HEK293T (cell line): Measurements from ENCODE around the gene DCBLD2.

ENCODE experiments used
- ARNT ChIP-seq: fragments of 450-650 bp; IDR thresholded peaks from 2 replicates; pipeline ENCODE4 v1.6.1; 2017; ENCODE audit warnings: mild to moderate bottlenecking
- BHLHE40 ChIP-seq: fragments of 450-650 bp; IDR thresholded peaks from 2 replicates; pipeline ENCODE4 v1.6.1; 2016; ENCODE audit warnings: mild to moderate bottlenecking, moderate library complexity, borderline replicate concordance
- ELF4 ChIP-seq: fragments of 450-650 bp; IDR thresholded peaks from 2 replicates; pipeline ENCODE4 v1.6.1; 2017; ENCODE audit warnings: antibody characterized with exemption
- FOXK2 ChIP-seq: fragments of 450-650 bp; IDR thresholded peaks from 2 replicates; pipeline ENCODE4 v1.6.1; 2016; ENCODE audit warnings: mild to moderate bottlenecking
- FOXM1 ChIP-seq: fragments of 450-650 bp; IDR thresholded peaks from 2 replicates; pipeline ENCODE4 v1.6.1; 2017; ENCODE audit warnings: mild to moderate bottlenecking, borderline replicate concordance
- HDGF ChIP-seq: fragments of 450-650 bp; IDR thresholded peaks from 2 replicates; pipeline ENCODE4 v1.6.1; 2017; ENCODE audit warnings: antibody characterized with exemption, borderline replicate concordance
- SP1 ChIP-seq: fragments of 450-650 bp; IDR thresholded peaks from 2 replicates; pipeline ENCODE4 v1.6.1; 2017

DNA sequence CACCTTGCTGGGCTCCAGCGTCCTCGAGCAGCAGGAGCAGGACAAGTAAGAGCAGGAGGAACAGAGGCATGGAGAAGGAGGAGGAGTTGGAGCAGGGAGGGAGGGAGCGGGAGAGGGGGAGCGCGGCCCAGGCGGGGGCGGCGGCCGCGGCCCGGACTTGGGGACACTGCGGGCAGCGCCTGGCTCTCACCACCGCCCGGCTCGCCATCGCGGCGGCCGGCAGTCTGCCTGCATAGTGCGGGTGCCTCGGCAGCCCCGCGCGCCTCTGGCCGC lies 440 bp downstream of the DCBLD2 start:
- TF ChIP-seq ARNT (no peak), BHLHE40 (no peak), SP1 (no peak), ELF4 (no peak), HDGF (no peak), FOXM1 (no peak), FOXK2 (no peak)
